ENCODE data around the gene VAC14.

VAC14 gene

GRCh38 chr16:70642633-70643032 lies 158.3 kb downstream of the VAC14 start:
- no peaks in the 10 kb centered on the region for H3K79me2 ChIP-seq (ENCODE audit: insufficient read depth, low read length)
- no peak overlapping the region for H3K4me2 ChIP-seq (ENCODE audit: low read depth, low read length, poor library complexity, severe bottlenecking)
- H3K4me3 ChIP-seq (ENCODE audit: low read length, poor library complexity, severe bottlenecking), result no peak overlapping the region
- no peaks in the 10 kb centered on the region for H4K20me1 ChIP-seq (ENCODE audit: insufficient read depth, low read length, poor library complexity, severe bottlenecking)
- H3K9me3 ChIP-seq (ENCODE audit: insufficient read depth, low read depth, low read length), result no peaks in the 10 kb centered on the region
- no peaks in the 10 kb centered on the region for H3K4me1 ChIP-seq (ENCODE audit: insufficient read depth, low read length, poor library complexity, severe bottlenecking)
- H3K9ac ChIP-seq (ENCODE audit: low read depth, low read length, poor library complexity, severe bottlenecking), result no peak overlapping the region
- H3K36me3 ChIP-seq (ENCODE audit: insufficient read depth, low read length), result no peaks in the 10 kb centered on the region
- H3K9me2 ChIP-seq (replicated peaks; ENCODE audit: low read depth, low read length), result no peaks in the 10 kb centered on the region
- H3K27me3 ChIP-seq (ENCODE audit: insufficient read depth, low read length, poor library complexity, severe bottlenecking), result no peaks in the 10 kb centered on the region
- H2AFZ ChIP-seq (ENCODE audit: low read length), result no peak overlapping the region
- no peak for TF ChIP-seq CTCF (conservative IDR thresholded peaks at IDR 0.05; ENCODE audit: low read length)
- TF ChIP-seq EZH2phosphoT487 (IDR thresholded peaks at IDR 0.05; ENCODE audit: borderline replicate concordance), result no peak
- no peaks in the 10 kb centered on the region for H3F3A ChIP-seq (ENCODE audit: low read depth)

- H3K4me3 ChIP-seq (ENCODE audit: low read length, poor library complexity, severe bottlenecking), result no peak overlapping the region
- no peak overlapping the region for H2AFZ ChIP-seq (ENCODE audit: low read length)
- H3K79me2 ChIP-seq (ENCODE audit: insufficient read depth, low read length), result no peaks in the 10 kb centered on the region
- no peaks in the 10 kb centered on the region for H3F3A ChIP-seq (ENCODE audit: low read depth)
- no peaks in the 10 kb centered on the region for H3K4me1 ChIP-seq (ENCODE audit: insufficient read depth, low read length, poor library complexity, severe bottlenecking)
- H4K20me1 ChIP-seq (ENCODE audit: insufficient read depth, low read length, poor library complexity, severe bottlenecking), result no peaks in the 10 kb centered on the region
- TF ChIP-seq CTCF (conservative IDR thresholded peaks at IDR 0.05; ENCODE audit: low read length), result no peak
- TF ChIP-seq EZH2phosphoT487 (IDR thresholded peaks at IDR 0.05; ENCODE audit: borderline replicate concordance), result no peak
- no peak overlapping the region for H3K9ac ChIP-seq (ENCODE audit: low read depth, low read length, poor library complexity, severe bottlenecking)
- H3K4me2 ChIP-seq (ENCODE audit: low read depth, low read length, poor library complexity, severe bottlenecking), result no peak overlapping the region
- H3K9me2 ChIP-seq (replicated peaks; ENCODE audit: low read depth, low read length), result no peaks in the 10 kb centered on the region
- H3K9me3 ChIP-seq (ENCODE audit: insufficient read depth, low read depth, low read length), result no peaks in the 10 kb centered on the region
- no peaks in the 10 kb centered on the region for H3K27me3 ChIP-seq (ENCODE audit: insufficient read depth, low read length, poor library complexity, severe bottlenecking)
- H3K36me3 ChIP-seq (ENCODE audit: insufficient read depth, low read length), result no peaks in the 10 kb centered on the region
Observed at GRCh38 chr16:70638814-70639792, 161.9 kb downstream of the VAC14 start.
